ENCODE results near the gene FAM227B. TPM values are rescaled to one million over a fixed set of nuclear protein-coding genes. Genes with fewer than 3 reads are reported as not detected.

The FAM227B gene
- total and polyA plus RNA-seq, 2 of the 13 experiments (the other 11 are each of a cell fraction or from before 2014, with no cell fraction given), result 1.9 to 2.6 TPM

DNA sequence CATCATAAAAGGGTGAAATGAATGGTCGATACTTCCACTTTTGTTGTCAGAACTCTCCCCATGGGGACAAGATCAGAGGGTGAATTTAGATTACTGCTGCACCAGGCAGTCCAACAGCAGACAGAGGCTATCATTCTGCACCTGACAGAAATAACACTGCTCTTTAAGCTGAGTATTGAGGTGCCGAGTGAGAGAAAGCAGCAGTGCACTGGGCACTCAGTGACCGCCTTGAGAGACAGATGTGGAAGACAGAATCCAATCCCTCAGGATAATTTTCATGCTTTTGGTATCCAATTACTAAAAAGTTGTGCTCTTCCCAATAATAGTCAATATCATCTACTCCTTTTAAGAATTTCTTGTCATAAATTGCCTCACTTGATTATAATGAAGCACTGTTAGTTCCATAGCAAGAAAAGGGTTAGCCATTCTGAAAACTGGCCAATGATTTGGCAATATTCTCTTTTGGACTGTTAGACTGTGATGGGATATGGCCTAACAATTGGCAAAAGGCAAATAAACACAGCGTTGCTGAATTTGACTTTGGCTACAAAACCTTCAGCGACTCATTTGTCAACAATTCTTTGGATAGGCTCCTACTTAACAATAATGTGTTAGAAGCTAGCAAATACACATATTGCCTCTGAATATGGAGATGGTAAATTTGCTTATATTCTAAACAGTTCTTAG lies 192.1 kb downstream of the FAM227B start (continued):
- TF ChIP-seq ZNF547 (CRISPR knock-in tag; IDR thresholded peaks at IDR 0.05) (no peak), SMARCE1 (IDR thresholded peaks at IDR 0.05; ENCODE audit: borderline replicate concordance) (no peak), NAIF1 (CRISPR knock-in tag; IDR thresholded peaks at IDR 0.05; ENCODE audit: borderline replicate concordance) (no peak)
- TF ChIP-seq, protein P1, sequence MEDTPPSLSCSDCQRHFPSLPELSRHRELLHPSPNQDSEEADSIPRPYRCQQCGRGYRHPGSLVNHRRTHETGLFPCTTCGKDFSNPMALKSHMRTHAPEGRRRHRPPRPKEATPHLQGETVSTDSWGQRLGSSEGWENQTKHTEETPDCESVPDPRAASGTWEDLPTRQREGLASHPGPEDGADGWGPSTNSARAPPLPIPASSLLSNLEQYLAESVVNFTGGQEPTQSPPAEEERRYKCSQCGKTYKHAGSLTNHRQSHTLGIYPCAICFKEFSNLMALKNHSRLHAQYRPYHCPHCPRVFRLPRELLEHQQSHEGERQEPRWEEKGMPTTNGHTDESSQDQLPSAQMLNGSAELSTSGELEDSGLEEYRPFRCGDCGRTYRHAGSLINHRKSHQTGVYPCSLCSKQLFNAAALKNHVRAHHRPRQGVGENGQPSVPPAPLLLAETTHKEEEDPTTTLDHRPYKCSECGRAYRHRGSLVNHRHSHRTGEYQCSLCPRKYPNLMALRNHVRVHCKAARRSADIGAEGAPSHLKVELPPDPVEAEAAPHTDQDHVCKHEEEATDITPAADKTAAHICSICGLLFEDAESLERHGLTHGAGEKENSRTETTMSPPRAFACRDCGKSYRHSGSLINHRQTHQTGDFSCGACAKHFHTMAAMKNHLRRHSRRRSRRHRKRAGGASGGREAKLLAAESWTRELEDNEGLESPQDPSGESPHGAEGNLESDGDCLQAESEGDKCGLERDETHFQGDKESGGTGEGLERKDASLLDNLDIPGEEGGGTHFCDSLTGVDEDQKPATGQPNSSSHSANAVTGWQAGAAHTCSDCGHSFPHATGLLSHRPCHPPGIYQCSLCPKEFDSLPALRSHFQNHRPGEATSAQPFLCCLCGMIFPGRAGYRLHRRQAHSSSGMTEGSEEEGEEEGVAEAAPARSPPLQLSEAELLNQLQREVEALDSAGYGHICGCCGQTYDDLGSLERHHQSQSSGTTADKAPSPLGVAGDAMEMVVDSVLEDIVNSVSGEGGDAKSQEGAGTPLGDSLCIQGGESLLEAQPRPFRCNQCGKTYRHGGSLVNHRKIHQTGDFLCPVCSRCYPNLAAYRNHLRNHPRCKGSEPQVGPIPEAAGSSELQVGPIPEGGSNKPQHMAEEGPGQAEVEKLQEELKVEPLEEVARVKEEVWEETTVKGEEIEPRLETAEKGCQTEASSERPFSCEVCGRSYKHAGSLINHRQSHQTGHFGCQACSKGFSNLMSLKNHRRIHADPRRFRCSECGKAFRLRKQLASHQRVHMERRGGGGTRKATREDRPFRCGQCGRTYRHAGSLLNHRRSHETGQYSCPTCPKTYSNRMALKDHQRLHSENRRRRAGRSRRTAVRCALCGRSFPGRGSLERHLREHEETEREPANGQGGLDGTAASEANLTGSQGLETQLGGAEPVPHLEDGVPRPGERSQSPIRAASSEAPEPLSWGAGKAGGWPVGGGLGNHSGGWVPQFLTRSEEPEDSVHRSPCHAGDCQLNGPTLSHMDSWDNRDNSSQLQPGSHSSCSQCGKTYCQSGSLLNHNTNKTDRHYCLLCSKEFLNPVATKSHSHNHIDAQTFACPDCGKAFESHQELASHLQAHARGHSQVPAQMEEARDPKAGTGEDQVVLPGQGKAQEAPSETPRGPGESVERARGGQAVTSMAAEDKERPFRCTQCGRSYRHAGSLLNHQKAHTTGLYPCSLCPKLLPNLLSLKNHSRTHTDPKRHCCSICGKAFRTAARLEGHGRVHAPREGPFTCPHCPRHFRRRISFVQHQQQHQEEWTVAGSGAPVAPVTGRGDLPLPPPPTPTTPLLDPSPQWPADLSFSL (CRISPR knock-in tag; IDR thresholded peaks at IDR 0.05), result no peak
- TF ChIP-seq, protein P2, sequence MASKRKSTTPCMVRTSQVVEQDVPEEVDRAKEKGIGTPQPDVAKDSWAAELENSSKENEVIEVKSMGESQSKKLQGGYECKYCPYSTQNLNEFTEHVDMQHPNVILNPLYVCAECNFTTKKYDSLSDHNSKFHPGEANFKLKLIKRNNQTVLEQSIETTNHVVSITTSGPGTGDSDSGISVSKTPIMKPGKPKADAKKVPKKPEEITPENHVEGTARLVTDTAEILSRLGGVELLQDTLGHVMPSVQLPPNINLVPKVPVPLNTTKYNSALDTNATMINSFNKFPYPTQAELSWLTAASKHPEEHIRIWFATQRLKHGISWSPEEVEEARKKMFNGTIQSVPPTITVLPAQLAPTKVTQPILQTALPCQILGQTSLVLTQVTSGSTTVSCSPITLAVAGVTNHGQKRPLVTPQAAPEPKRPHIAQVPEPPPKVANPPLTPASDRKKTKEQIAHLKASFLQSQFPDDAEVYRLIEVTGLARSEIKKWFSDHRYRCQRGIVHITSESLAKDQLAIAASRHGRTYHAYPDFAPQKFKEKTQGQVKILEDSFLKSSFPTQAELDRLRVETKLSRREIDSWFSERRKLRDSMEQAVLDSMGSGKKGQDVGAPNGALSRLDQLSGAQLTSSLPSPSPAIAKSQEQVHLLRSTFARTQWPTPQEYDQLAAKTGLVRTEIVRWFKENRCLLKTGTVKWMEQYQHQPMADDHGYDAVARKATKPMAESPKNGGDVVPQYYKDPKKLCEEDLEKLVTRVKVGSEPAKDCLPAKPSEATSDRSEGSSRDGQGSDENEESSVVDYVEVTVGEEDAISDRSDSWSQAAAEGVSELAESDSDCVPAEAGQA (IDR thresholded peaks at IDR 0.05; ENCODE audit: low read depth), result no peak
- TF ChIP-seq, protein P2 (CRISPR knock-in tag; IDR thresholded peaks at IDR 0.05; ENCODE audit: borderline replicate concordance), result no peak

Data from HepG2 (cell line).